IMR-90 (cell line): ENCODE results near the gene NDUFV2.

Experiments
- CTCF ChIP-seq: conservative IDR thresholded peaks from 2 replicates; pipeline ENCODE4 v1.5.1; 2012; ENCODE audit warnings: mild to moderate bottlenecking, low read depth, low read length, improper control_type of control experiment
- FOS ChIP-seq: fragments of 150-350 bp; IDR thresholded peaks from 2 replicates; pipeline ENCODE4 v1.6.1; 2016; ENCODE audit warnings: low read depth, low read length
- MAFK ChIP-seq: IDR thresholded peaks from 2 replicates; pipeline ENCODE4 v1.6.1; 2012; ENCODE audit warnings: low read depth, low read length, improper control_type of control experiment
- MAZ ChIP-seq: IDR thresholded peaks from 2 replicates; pipeline ENCODE4 v1.6.1; 2012; ENCODE audit warnings: low read depth, mild to moderate bottlenecking, low read length, improper control_type of control experiment, moderate library complexity, borderline replicate concordance
- MXI1 ChIP-seq: IDR thresholded peaks from 2 replicates; pipeline ENCODE4 v1.6.1; 2012; ENCODE audit warnings: low read depth, mild to moderate bottlenecking, low read length, moderate library complexity, borderline replicate concordance
- POLR2A ChIP-seq: IDR thresholded peaks from 2 replicates; pipeline ENCODE4 v1.6.1; 2012; ENCODE audit warnings: mild to moderate bottlenecking, low read depth, low read length
- RAD21 ChIP-seq: IDR thresholded peaks from 2 replicates; pipeline ENCODE4 v1.6.1; 2012; ENCODE audit warnings: low read length, improper control_type of control experiment
- RCOR1 ChIP-seq: IDR thresholded peaks from 2 replicates; pipeline ENCODE4 v1.6.1; 2012; ENCODE audit warnings: mild to moderate bottlenecking, low read length, improper control_type of control experiment; ENCODE audit not compliant: insufficient replicate concordance
- RFX5 ChIP-seq: IDR thresholded peaks from 2 replicates; pipeline ENCODE4 v1.8.0; 2012; ENCODE audit warnings: low read depth, mild to moderate bottlenecking, low read length, moderate library complexity
- SMC3 ChIP-seq: fragments of 150-350 bp; IDR thresholded peaks from 2 replicates; pipeline ENCODE4 v1.6.1; 2016; ENCODE audit warnings: low read depth, mild to moderate bottlenecking, antibody characterized with exemption, low read length, moderate library complexity
- USF2 ChIP-seq: fragments of 150-350 bp; IDR thresholded peaks from 2 replicates; pipeline ENCODE4 v1.6.1; 2017; ENCODE audit warnings: mild to moderate bottlenecking, antibody characterized with exemption, low read length, low read depth

- TF ChIP-seq POLR2A = no peak
- no peak for TF ChIP-seq MXI1
- no peak for TF ChIP-seq CTCF
- no peak for TF ChIP-seq FOS
- TF ChIP-seq SMC3 = no peak
- no peak for TF ChIP-seq MAFK
- no peak for TF ChIP-seq RCOR1
- TF ChIP-seq RFX5 = no peak
- no peak for TF ChIP-seq USF2
- TF ChIP-seq RAD21 = no peak
- no peak for TF ChIP-seq MAZ
Observed at GRCh38 chr18:9065864-9066263, 36.6 kb upstream of the NDUFV2 start.
